ENCODE data around the gene CDCA3.

GRCh38 chr12:6840330-6840729, 10.8 kb downstream of the CDCA3 start:
- TF ChIP-seq, protein P1, sequence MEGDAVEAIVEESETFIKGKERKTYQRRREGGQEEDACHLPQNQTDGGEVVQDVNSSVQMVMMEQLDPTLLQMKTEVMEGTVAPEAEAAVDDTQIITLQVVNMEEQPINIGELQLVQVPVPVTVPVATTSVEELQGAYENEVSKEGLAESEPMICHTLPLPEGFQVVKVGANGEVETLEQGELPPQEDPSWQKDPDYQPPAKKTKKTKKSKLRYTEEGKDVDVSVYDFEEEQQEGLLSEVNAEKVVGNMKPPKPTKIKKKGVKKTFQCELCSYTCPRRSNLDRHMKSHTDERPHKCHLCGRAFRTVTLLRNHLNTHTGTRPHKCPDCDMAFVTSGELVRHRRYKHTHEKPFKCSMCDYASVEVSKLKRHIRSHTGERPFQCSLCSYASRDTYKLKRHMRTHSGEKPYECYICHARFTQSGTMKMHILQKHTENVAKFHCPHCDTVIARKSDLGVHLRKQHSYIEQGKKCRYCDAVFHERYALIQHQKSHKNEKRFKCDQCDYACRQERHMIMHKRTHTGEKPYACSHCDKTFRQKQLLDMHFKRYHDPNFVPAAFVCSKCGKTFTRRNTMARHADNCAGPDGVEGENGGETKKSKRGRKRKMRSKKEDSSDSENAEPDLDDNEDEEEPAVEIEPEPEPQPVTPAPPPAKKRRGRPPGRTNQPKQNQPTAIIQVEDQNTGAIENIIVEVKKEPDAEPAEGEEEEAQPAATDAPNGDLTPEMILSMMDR (conservative IDR thresholded peaks at IDR 0.05; ENCODE audit: low read depth, low read length): no peak
- TF ChIP-seq EZH2 (IDR thresholded peaks at IDR 0.05; ENCODE audit: borderline replicate concordance, low read depth, low read length, poor library complexity, severe bottlenecking): no peak
